GM10248 (cell line): ENCODE results near the gene PIK3R2.

Source experiments
- CTCF ChIA-PET: fragments of 300-600 bp; sonication (Branson Sonifier 250); formaldehyde crosslinking; extraction: SDS; loops from one replicate; lab custom pipeline; 2021; ENCODE audit warnings: antibody characterized with exemption; lab: Yijun Ruan, JAX
- POLR2A ChIA-PET: fragments of 350-650 bp; sonication (Branson Sonifier 250); formaldehyde crosslinking; extraction: SDS; loops from one replicate; lab custom pipeline; 2020; ENCODE audit warnings: antibody characterized with exemption; lab: Yijun Ruan, JAX
- DNase-seq: peaks from one replicate; pipeline ENCODE4 v3.0.0; 2012; ENCODE audit errors: extremely low spot score
- TF ChIP-seq, protein P1 (sequence below): IDR thresholded peaks from 2 replicates; pipeline ENCODE4 v1.5.1; 2012; ENCODE audit warnings: mild to moderate bottlenecking, low read depth; ENCODE audit errors: extremely low read depth, missing control alignments, control extremely low read depth

PIK3R2 gene

DNA sequence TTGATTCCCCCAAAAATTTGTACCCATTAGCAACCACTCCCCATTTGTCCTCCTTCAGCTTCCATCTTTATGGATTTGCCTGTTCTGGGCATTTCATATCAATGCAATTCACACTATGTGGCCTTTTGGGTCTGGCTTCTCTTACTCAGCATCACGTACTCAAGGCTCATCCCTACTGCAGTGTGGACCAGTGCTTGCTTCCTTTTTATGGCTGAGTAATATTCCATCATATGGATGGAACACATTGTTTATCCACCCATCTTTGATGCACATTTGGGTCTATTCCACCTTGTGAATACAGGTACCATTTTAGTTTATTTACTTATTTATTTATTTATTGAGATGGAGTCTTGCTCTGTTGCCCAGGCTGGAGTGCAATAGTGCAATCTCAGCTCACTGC, 12.5 kb upstream of the PIK3R2 start:
- POLR2A ChIA-PET, result no interaction called here
- TF ChIP-seq, protein P1, sequence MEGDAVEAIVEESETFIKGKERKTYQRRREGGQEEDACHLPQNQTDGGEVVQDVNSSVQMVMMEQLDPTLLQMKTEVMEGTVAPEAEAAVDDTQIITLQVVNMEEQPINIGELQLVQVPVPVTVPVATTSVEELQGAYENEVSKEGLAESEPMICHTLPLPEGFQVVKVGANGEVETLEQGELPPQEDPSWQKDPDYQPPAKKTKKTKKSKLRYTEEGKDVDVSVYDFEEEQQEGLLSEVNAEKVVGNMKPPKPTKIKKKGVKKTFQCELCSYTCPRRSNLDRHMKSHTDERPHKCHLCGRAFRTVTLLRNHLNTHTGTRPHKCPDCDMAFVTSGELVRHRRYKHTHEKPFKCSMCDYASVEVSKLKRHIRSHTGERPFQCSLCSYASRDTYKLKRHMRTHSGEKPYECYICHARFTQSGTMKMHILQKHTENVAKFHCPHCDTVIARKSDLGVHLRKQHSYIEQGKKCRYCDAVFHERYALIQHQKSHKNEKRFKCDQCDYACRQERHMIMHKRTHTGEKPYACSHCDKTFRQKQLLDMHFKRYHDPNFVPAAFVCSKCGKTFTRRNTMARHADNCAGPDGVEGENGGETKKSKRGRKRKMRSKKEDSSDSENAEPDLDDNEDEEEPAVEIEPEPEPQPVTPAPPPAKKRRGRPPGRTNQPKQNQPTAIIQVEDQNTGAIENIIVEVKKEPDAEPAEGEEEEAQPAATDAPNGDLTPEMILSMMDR, result no peak
- no peak for DNase-seq
- CTCF ChIA-PET, result interaction anchor here (1.4 to 3.6 kb wide), 2 partner anchors 11 to 68 kb away, joined by 4 to 16 read pairs; partner anchors contain the start of gene PIK3R2

DNA sequence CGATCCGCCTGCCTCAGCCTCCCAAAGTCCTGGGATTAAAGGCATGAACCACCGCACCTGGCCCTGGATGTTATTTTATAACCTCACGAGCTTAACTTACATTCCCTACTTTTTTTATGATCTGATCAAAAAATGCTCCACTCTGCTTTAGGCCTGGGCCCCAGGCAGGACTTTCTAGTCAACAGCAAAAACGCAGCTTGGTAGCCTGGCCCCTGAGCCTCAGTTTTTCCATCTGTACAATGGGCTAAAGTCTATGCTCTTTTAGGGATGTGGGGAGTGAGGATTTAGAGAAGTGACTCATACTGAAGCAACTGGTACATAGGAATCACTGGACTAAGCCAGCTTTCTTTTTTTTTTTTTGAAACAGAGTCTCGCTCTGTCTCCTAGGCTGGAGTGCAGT, 11.9 kb upstream of the PIK3R2 start:
- POLR2A ChIA-PET, result no interaction called here
- CTCF ChIA-PET, result interaction anchor here (1.0 to 3.6 kb wide), 7 partner anchors 11 to 282 kb away, joined by 3 to 16 read pairs (median 4); partner anchors contain the start of genes PIK3R2 and RPL18A

DNA sequence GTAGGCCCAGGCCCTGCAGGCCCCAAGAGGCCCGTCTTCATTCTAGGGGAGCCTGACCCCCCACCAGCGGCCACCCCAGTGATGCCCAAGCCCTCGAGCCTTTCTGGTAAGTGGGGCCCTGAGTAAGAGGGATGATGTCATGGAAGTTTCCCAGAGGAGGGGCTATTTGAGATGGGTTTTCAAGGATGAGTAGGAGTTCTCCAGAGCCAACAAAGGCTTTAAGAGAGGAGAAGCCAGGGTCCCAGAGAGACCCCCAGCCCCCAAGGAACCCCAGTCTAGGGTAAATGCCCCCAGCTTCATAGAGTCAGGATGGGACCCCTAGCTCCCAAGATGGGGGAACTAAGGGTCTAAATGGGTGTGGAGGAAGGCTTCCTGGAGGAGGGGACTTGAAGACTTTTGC, 9.1 kb upstream of the PIK3R2 start:
- TF ChIP-seq, protein P1, result no peak
- ChIA-PET CTCF (no interaction called here), POLR2A (no interaction called here)
- no peak for DNase-seq

More for the DNA sequence above, 11.9 kb upstream of the PIK3R2 start:
- DNase-seq, result no peak
- TF ChIP-seq, protein P1, result no peak

DNA sequence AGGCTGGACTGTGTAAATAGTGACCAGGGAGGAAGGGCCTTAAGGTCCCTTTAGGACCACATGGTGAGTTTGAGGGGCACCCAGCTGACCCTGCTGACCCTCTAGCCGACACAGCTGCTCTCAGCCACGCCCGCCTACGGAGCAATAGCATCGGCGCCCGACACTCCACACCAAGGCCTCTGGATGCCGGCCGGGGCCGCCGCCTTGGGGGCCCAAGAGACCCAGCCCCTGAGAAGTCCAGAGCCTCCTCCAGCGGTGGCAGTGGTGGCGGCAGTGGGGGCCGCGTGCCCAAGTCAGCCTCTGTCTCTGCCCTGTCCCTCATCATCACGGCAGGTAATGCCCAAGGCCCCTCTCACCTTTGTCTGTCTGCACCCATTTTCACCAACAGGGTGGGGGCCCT, 8.6 kb upstream of the PIK3R2 start:
- ChIA-PET CTCF (no interaction called here), POLR2A (no interaction called here)
- DNase-seq, result no peak
- TF ChIP-seq, protein P1, result no peak

DNA sequence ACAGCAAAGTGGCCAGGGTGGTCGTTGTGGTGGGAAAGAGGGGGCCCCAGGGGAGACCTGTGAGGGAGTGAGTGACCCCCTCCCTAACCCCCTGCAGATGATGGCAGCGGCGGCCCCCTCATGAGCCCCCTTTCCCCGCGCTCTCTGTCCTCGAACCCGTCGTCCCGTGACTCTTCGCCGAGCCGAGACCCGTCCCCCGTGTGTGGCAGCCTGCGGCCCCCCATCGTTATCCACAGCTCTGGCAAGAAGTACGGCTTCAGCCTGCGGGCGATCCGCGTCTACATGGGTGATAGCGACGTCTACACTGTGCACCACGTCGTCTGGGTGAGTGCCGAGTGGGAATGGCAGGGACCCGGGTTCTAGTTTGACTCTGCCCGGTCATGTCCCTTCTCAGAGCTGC, 8.1 kb upstream of the PIK3R2 start:
- ChIA-PET CTCF (interaction anchor here (1.3 to 1.8 kb wide), 2 partner anchors 15 to 35 kb away, joined by 3 to 5 read pairs; no protein-coding TSS in a partner anchor), POLR2A (no interaction called here)
- TF ChIP-seq, protein P1, result no peak

DNA sequence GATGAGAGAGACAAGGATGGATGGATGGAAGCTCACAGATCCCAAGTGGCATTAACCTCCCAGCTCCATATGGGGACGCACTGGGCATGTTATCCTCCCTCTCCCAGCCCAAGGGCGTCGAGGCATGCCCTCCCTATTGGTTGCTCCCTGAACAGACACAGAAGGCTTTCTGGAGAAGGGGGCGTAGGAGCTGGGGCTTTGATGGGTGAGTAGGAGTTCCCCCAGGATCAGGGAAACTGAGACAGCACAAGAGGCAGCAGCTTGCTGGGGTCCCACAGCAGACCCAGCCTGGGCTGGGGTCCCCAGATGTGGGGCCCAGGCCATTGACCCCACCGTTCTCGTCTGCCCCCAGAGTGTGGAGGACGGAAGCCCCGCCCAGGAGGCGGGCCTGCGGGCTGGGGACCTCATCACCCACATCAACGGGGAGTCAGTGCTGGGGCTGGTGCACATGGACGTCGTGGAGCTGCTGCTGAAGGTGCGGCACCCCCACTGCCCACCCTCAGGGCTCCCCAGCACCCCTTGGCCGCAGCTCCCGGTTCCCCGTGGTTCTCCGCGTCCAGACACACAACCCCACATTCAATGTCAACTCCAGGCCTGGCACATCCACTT, 7.5 kb upstream of the PIK3R2 start:
- TF ChIP-seq, protein P1, result no peak
- no peak for DNase-seq
- CTCF ChIA-PET, result interaction anchor here (0.9 to 2.0 kb wide), 6 partner anchors 15 to 207 kb away, joined by 3 to 8 read pairs (median 4); no protein-coding TSS in a partner anchor
- POLR2A ChIA-PET, result no interaction called here

More for the DNA sequence above, 8.1 kb upstream of the PIK3R2 start:
- DNase-seq, result no peak
